ENCODE results near the gene BPTF.
A peak's percentile ranks its signal among the peaks of the same experiment; 100 is the strongest.
"Not testable (repeated sequence)": the region's sequence is repeated elsewhere in the genome, so short reads cannot be mapped to it uniquely, and the experiment has no call there.

Gene BPTF

DNA sequence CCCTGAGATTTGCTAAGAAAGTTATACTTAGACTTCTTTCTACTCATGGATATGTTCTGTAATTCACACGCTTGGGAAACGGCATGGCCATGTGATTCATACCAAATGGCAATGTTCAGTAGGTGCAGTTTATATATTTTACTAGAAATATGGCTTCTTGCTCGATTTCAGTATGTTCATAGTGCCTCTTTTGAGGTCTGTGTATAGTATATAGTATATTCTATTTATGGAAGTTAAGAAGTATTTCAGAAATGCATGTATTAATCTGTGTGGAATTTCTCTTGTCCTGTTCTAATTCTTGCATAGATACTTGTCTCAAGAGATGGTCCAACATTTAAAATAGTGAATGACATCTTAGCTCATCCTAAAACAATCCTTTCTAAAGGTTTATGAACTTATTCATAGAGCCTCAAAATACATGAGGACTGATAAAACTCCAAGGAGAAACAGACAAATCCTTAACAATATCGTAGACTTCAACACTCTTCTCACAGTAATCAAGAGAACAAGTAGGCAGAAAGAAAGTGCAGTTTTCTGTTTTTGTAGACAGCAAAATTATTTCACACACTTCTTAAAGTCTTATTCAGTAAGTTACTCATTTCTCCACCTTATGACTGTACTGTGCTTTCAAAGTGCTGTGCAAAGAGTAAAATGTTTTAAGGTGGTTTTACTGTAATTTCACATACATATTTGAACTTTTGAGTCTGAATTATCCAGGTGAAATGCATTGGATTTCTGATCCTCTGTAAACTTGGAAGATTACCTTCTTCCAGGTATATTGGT, 11.1 kb downstream of the BPTF start:
- no peak for DNase-seq

GRCh38 chr17:67837965-67838364, 12.7 kb downstream of the BPTF start:
- DNase-seq: no peak

GRCh38 chr17:67838538-67838937, 13.2 kb downstream of the BPTF start:
- no peak for DNase-seq

DNA sequence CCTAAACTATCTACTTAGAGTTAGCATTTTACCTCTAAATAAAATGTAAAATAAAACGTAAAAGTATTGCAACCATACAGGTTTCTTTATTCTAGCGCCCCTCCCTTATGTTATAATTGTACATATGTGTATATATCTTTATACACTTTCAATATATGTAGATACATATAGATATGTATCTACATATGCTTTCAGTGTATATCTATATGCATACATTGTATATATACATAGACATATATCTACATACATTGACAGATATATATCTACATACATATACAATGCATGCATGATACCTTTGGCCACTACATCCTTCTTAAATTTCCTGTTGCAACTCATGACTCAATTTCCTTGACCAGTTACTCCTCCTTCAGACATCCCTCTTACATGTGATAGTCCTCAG, 16.7 kb downstream of the BPTF start:
- no peak for DNase-seq

GRCh38 chr17:67842648-67843047, 17.3 kb downstream of the BPTF start:
- DNase-seq: no peak

- DNase-seq: no peak
These were observed 20.1 kb downstream of the BPTF start for GRCh38 chr17:67845374-67845773.

- not testable (repeated sequence) for DNase-seq
These were observed 22.9 kb downstream of the BPTF start for GRCh38 chr17:67848189-67848588.

GRCh38 chr17:67848846-67849245, 23.5 kb downstream of the BPTF start:
- not testable (repeated sequence) for DNase-seq

GRCh38 chr17:67850991-67851631, 25.8 kb downstream of the BPTF start:
- no peak for DNase-seq

- no peak for DNase-seq
These were observed 28.4 kb downstream of the BPTF start for GRCh38 chr17:67853703-67854102.

DNA sequence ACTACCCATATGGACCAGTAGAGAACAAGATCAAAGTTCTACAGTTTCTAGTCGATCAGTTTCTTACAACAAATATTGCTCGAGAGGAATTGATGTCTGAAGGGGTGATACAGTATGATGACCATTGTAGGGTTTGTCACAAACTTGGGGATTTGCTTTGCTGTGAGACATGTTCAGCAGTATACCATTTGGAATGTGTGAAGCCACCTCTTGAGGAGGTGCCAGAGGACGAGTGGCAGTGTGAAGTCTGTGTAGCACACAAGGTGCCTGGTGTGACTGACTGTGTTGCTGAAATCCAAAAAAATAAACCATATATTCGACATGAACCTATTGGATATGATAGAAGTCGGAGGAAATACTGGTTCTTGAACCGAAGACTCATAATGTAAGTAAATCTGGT, 29.1 kb downstream of the BPTF start:
- DNase-seq: no peak

GRCh38 chr17:67855504-67856324, 30.4 kb downstream of the BPTF start:
- DNase-seq: peak; percentile 84

- DNase-seq: peak; percentile 15
These were observed 31.1 kb downstream of the BPTF start for GRCh38 chr17:67856402-67856801.

DNA sequence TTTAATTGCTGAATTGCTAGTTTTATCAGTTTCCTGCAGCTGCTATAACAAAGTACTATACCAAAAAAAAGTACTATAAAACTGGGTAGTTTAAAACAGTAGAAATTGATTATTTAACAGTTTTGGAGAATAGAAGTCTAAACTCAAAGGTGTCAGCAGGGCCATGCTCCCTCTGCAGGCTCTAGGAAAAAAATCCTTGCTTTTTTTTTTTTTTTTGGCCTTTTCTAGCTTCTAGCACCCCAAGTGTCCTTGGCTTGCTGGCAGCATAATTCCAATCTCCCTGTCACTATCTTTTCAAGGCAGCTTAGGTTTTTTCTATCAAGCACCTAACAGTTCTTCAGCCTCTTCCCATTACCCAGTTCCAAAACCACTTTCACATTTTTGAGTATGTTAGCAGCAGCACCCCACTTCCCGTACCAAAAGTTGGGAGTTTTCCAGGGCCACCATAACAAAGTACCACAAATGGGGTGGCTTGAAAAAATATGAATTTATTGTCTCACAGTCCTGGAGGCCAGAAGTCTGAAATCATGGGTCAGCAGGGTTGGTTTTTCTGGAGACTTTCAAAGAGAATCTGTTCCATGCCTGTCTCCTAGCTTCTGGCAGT, 37.4 kb downstream of the BPTF start:
- peak; percentile 50 for DNase-seq

- DNase-seq: no peak
These were observed 38.4 kb downstream of the BPTF start for GRCh38 chr17:67863624-67864247.

DNA sequence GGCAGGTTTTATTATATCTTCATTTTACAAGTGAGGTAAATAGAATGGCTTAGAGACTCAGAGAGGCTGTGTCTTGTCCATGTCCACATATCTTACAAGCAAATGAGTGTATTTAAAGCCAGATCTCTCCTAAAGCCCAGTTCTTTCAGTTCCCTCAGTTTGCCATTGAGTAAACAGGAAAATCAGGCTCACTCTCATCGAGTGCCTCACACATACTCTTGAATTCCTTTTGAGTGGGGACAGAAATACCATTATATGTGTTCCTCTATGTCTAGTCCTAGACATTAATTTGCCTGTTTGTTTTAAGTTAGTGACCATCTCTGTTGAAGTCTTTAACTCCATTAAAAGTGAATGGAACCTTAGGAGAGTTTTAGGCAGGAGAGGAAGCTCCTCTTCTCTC, 40.1 kb downstream of the BPTF start:
- no peak for DNase-seq

GRCh38 chr17:67867591-67867990, 42.3 kb downstream of the BPTF start:
- no peak for DNase-seq

GRCh38 chr17:67868176-67868575, 42.9 kb downstream of the BPTF start:
- DNase-seq: no peak

DNA sequence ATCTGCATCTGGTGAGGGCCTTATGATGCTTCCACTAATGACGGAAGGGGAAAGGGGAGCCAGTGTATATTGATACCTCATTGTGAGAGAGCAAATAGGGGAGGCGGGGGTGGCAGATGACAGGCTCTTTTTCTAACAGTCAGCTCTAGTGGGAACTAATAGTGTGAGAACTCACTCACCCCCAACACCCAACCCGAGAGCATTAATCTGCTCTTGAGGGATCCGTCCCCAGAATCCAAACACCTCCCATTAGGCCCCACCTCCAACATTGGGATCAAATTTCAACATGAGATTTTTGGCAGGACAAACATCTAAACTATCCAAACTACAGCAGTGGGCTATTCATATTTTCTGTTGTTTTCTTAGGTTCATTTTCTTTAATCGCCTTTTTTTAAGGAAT, 54.4 kb downstream of the BPTF start:
- DNase-seq: no peak

DNA sequence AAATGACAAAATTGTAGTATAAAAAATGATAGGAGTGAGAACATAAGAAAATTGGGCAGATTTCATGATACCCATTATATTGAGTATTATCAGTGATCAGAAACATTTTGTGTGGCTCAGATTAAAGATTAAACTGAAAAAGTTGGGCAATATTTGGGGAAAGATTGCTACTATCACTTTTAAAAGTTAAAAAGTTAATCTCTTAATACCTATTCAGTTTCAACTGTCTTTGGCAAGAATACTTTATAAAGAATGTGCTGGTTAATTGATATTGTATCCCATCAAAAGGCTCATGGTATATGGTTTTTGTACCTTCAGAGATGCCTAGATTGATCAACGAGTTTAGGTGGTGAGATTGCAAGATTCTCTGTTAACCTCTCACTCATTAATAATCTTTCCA, 55.8 kb downstream of the BPTF start:
- DNase-seq: no peak

GRCh38 chr17:67884741-67885140, 59.4 kb downstream of the BPTF start:
- no peak for DNase-seq

GRCh38 chr17:67891481-67892119, 66.3 kb downstream of the BPTF start:
- no peak for DNase-seq
